H1 (cell line): ENCODE data around the gene ZNF219. TPM values are rescaled to one million over a fixed set of nuclear protein-coding genes. Genes with fewer than 3 reads are reported as not detected.
A peak's percentile ranks its signal among the peaks of the same experiment; 100 is the strongest.

Source experiments
- CTCF ChIA-PET: fragments of 300-600 bp; sonication (Branson Sonifier 250); formaldehyde crosslinking; loops from one replicate; lab custom pipeline; 2021; ENCODE audit not compliant: partially characterized antibody; lab: Charles Lee
- POLR2A ChIA-PET: fragments of 300-600 bp; sonication (Branson Sonifier 250); formaldehyde crosslinking; loops from one replicate; lab custom pipeline; 2021; ENCODE audit warnings: inconsistent platforms; ENCODE audit not compliant: partially characterized antibody; lab: Charles Lee
- DNase-seq, 2 experiments: peaks; one replicate each; pipeline versions ENCODE4 v3.0.0 to v3.0.0-alpha.2; 2010 to 2022; ENCODE audit warnings: low spot score in 2 of 2, low read depth in 1 of 2, mixed read lengths in 1 of 2
- FAIRE-seq: peaks from 2 replicates; lab custom pipeline; 2011; peaks lifted over from hg19 to GRCh38; lab: Jason Lieb, UNC
- H2AFZ ChIP-seq: 2 replicates; pipeline ENCODE4 v1.8.1; 2012; ENCODE audit warnings: low read length, inconsistent platforms
- H2AK5ac ChIP-seq: 2 replicates; pipeline ENCODE4 v1.6.1; 2013; ENCODE audit warnings: low read depth, low read length
- H2BK120ac ChIP-seq: replicated peaks from 2 replicates; pipeline ENCODE3; 2013; ENCODE audit warnings: low read depth, low read length, inconsistent platforms
- H2BK12ac ChIP-seq: 2 replicates; pipeline ENCODE4 v1.6.1; 2013; ENCODE audit warnings: low read depth, low read length
- H2BK15ac ChIP-seq: 2 replicates; pipeline ENCODE4 v1.6.1; 2013; ENCODE audit warnings: low read length
- H2BK20ac ChIP-seq: 2 replicates; pipeline ENCODE4 v1.6.1; 2013; ENCODE audit warnings: low read length
- H2BK5ac ChIP-seq: 2 replicates; pipeline ENCODE4 v1.6.1; 2013; ENCODE audit warnings: low read depth, low read length
- H3K14ac ChIP-seq: 2 replicates; pipeline ENCODE4 v1.6.1; 2013; ENCODE audit warnings: inconsistent platforms; ENCODE audit not compliant: insufficient read length
- H3K18ac ChIP-seq: 2 replicates; pipeline ENCODE4 v1.6.1; 2013; ENCODE audit warnings: low read length; ENCODE audit errors: extremely low read depth
- H3K23ac ChIP-seq: 2 replicates; pipeline ENCODE4 v1.6.1; 2013; ENCODE audit warnings: inconsistent platforms; ENCODE audit not compliant: insufficient read length
- H3K23me2 ChIP-seq: 2 replicates; pipeline ENCODE4 v1.6.1; 2013; ENCODE audit warnings: low read depth, low read length
- H3K27ac ChIP-seq: 2 replicates; pipeline ENCODE4 v1.6.1; 2011; ENCODE audit warnings: low read depth, low read length, inconsistent platforms
- H3K27me3 ChIP-seq, 4 experiments: replicated peaks in 1 of 4; 1 replicate in 1 of 4; 2 replicates in 3 of 4; pipeline versions ENCODE4 v1.6.1 to v1.8.1; 2011 to 2013; ENCODE audit warnings: low read length in 3 of 4, mild to moderate bottlenecking in 3 of 4, inconsistent platforms in 2 of 4, mixed read lengths in 2 of 4, moderate library complexity in 1 of 4; ENCODE audit not compliant: control insufficient read depth in 3 of 4, insufficient read depth in 3 of 4; ENCODE audit errors: extremely low read depth in 1 of 4
- H3K36me3 ChIP-seq, 4 experiments: 2 replicates each; pipeline versions ENCODE4 v1.6.1 to v1.8.1; 2011 to 2013; ENCODE audit warnings: mild to moderate bottlenecking in 4 of 4, low read length in 3 of 4, moderate library complexity in 2 of 4, control low read depth in 1 of 4, inconsistent platforms in 1 of 4; ENCODE audit not compliant: insufficient read depth in 4 of 4, control insufficient read depth in 2 of 4
- H3K4ac ChIP-seq: replicated peaks from 2 replicates; pipeline ENCODE3; 2013; ENCODE audit warnings: low read length, low read depth, mixed read lengths, inconsistent platforms; ENCODE audit not compliant: insufficient read length
- H3K4me1 ChIP-seq, 4 experiments: replicated peaks in 1 of 4; 1 replicate in 1 of 4; 2 replicates in 3 of 4; pipeline versions ENCODE4 v1.6.1 to v1.8.1; 2011 to 2013; ENCODE audit warnings: low read length in 3 of 4, inconsistent platforms in 2 of 4, mixed read lengths in 1 of 4; ENCODE audit not compliant: insufficient read depth in 4 of 4, control insufficient read depth in 3 of 4
- H3K4me2 ChIP-seq, 2 experiments: 2 replicates each; pipeline versions ENCODE4 v1.6.1 to v1.8.1; 2011 to 2013; ENCODE audit warnings: low read depth in 2 of 2, low read length in 2 of 2, control low read depth in 1 of 2, inconsistent platforms in 1 of 2, mild to moderate bottlenecking in 1 of 2; ENCODE audit not compliant: insufficient read depth in 1 of 2
- H3K4me3 ChIP-seq, 4 experiments: fragments of 200-600, 300-600 bp in 1 of 4; sonication (generic), shearing (Covaris generic), sonication (Bioruptor Twin) in 1 of 4; 2 replicates each; pipeline versions ENCODE4 v1.5.1 to v1.8.1; 2011 to 2016; ENCODE audit warnings: low read length in 4 of 4, low read depth in 3 of 4, control low read depth in 2 of 4, inconsistent platforms in 2 of 4, mild to moderate bottlenecking in 2 of 4, mixed read lengths in 1 of 4, moderate library complexity in 1 of 4; ENCODE audit not compliant: insufficient read depth in 2 of 4; ENCODE audit errors: extremely low read depth in 1 of 4
- H3K56ac ChIP-seq: replicated peaks from 2 replicates; pipeline ENCODE3; 2013; ENCODE audit warnings: low read depth, mild to moderate bottlenecking, mixed read lengths, low read length, inconsistent platforms; ENCODE audit not compliant: insufficient read length
- H3K79me1 ChIP-seq: 2 replicates; pipeline ENCODE4 v1.6.1; 2013; ENCODE audit warnings: low read depth, low read length, control low read depth
- H3K79me2 ChIP-seq, 2 experiments: 2 replicates each; pipeline versions ENCODE4 v1.6.1 to v1.8.1; 2012 to 2013; ENCODE audit warnings: low read length in 2 of 2, mild to moderate bottlenecking in 2 of 2, inconsistent platforms in 1 of 2; ENCODE audit not compliant: insufficient read depth in 2 of 2, control insufficient read depth in 1 of 2
- H3K9ac ChIP-seq, 4 experiments: replicated peaks in 1 of 4; 1 replicate in 1 of 4; 2 replicates in 3 of 4; pipeline versions ENCODE4 v1.6.1 to v1.8.1; 2011 to 2013; ENCODE audit warnings: low read depth in 3 of 4, low read length in 3 of 4, control low read depth in 2 of 4, mild to moderate bottlenecking in 2 of 4, moderate library complexity in 2 of 4, inconsistent platforms in 1 of 4; ENCODE audit errors: extremely low read depth in 1 of 4
- H3K9me3 ChIP-seq, 2 experiments: 2 replicates each; pipeline versions ENCODE4 v1.6.1 to v1.8.1; 2012 to 2013; ENCODE audit warnings: mild to moderate bottlenecking in 2 of 2, moderate library complexity in 2 of 2, control low read depth in 1 of 2, inconsistent platforms in 1 of 2, low read depth in 1 of 2, low read length in 1 of 2, mixed read lengths in 1 of 2; ENCODE audit not compliant: insufficient read depth in 2 of 2
- H4K20me1 ChIP-seq, 2 experiments: replicated peaks in 1 of 2; 2 replicates each; pipeline versions ENCODE3 to v1.8.1; 2011 to 2013; ENCODE audit warnings: inconsistent platforms in 2 of 2, low read length in 2 of 2, mild to moderate bottlenecking in 1 of 2; ENCODE audit not compliant: insufficient read depth in 2 of 2, control insufficient read depth in 1 of 2
- H4K5ac ChIP-seq: 2 replicates; pipeline ENCODE4 v1.6.1; 2013; ENCODE audit warnings: low read length, low read depth, mixed read lengths, inconsistent platforms; ENCODE audit not compliant: insufficient read length
- H4K8ac ChIP-seq: 2 replicates; pipeline ENCODE4 v1.8.0; 2013; ENCODE audit warnings: mild to moderate bottlenecking, moderate library complexity, low read length, inconsistent platforms; ENCODE audit not compliant: insufficient read depth; ENCODE audit errors: extremely low read depth
- H4K91ac ChIP-seq: replicated peaks from 2 replicates; pipeline ENCODE3; 2013; ENCODE audit warnings: low read length, mixed read lengths, inconsistent platforms; ENCODE audit not compliant: insufficient read length
- ASH2L ChIP-seq: fragments of 200-600, 300-600 bp; sonication (generic); IDR thresholded peaks from one replicate; pipeline ENCODE4 v1.7.1; 2017; ENCODE audit warnings: low read length
- BRCA1 ChIP-seq: IDR thresholded peaks from 2 replicates; pipeline ENCODE4 v1.6.1; 2012; ENCODE audit warnings: low read depth, low read length, improper control_type of control experiment
- NRF1 ChIP-seq: IDR thresholded peaks from 2 replicates; pipeline ENCODE4 v1.6.1; 2011; ENCODE audit warnings: mild to moderate bottlenecking, low read depth, low read length, improper control_type of control experiment
- POLR2AphosphoS5 ChIP-seq: IDR thresholded peaks from 2 replicates; pipeline ENCODE4 v1.6.1; 2011; ENCODE audit warnings: low read depth, low read length
- POU5F1 ChIP-seq: IDR thresholded peaks from 2 replicates; pipeline ENCODE4 v1.6.1; 2011; ENCODE audit warnings: low read depth, mild to moderate bottlenecking, low read length, moderate library complexity
- SIRT6 ChIP-seq: IDR thresholded peaks from one replicate; pipeline ENCODE4 v1.7.1; 2012; ENCODE audit warnings: low read length, inconsistent platforms
- SP4 ChIP-seq: IDR thresholded peaks from 2 replicates; pipeline ENCODE4 v1.6.1; 2012; ENCODE audit warnings: low read length, inconsistent platforms
- WGBS, 2 experiments: shearing (Covaris generic) in 1 of 2; methylation state at CpG; one replicate each; pipeline versions ENCODE4 v1.1.6 to v1.1.7; 2013 to 2015; ENCODE audit warnings: low lambda C conversion rate in 2 of 2, mixed read lengths in 2 of 2, inconsistent platforms in 1 of 2, low coverage in 1 of 2, missing lambda C conversion rate in 1 of 2; ENCODE audit not compliant: insufficient replicate concordance in 2 of 2, insufficient coverage in 1 of 2, insufficient read length in 1 of 2; ENCODE audit errors: extremely low coverage in 1 of 2, missing lambda C conversion rate in 1 of 2; 5-methylcytosine and 5-hydroxymethylcytosine counted together
- polyA plus RNA-seq, 7 experiments: library from polyadenylated mRNA; depleted of rRNA in 3 of 7; stranded (reverse) in 5 of 7; unstranded in 2 of 7; fragments of >200 nt in 5 of 7; fragments of 200-250 nt in 2 of 7; gene quantifications; 1 replicate in 5 of 7; 2 replicates in 1 of 7; 4 replicates in 1 of 7; pipeline versions ENCODE4 v1.2.1 to v1.2.3, GENCODE V29; 2011 to 2013; ENCODE audit warnings: missing spikeins in 2 of 7, mixed read lengths in 2 of 7
- total RNA-seq: library from RNA; stranded (reverse); fragmentation: NEBNext Ultra II Directional; extraction: Animal tissue kit (Norgen Biotek cat#: 25700); gene quantifications from 2 replicates; pipeline ENCODE4 v1.2.1, GENCODE V29; 2021
- TF ChIP-seq, protein P1 (sequence below): IDR thresholded peaks from 2 replicates; pipeline ENCODE4 v1.6.1; 2012; ENCODE audit warnings: inconsistent platforms

ZNF219 gene
- total and polyA plus RNA-seq, 2 of the 8 experiments (the other 6 are each of a cell fraction or from before 2014, with no cell fraction given) = 113 to 160 TPM

GRCh38 chr14:21096978-21097635 is 1.3 kb downstream of the ZNF219 start:
- no peak overlapping the region for H2AFZ ChIP-seq
- peaks cover 16 to 40% (median 25%) of the 10 kb centered on the region in 4 experiments for H3K4me1 ChIP-seq
- DNase-seq (no peak), FAIRE-seq (no peak)
- H3K14ac ChIP-seq = no peak overlapping the region
- H4K91ac ChIP-seq = peak overlapping the region; percentile 81
- peak overlapping the region; percentile 41 for H2BK12ac ChIP-seq
- H3K4me2 ChIP-seq = peak overlapping the region; percentile 90 to 91
- H3K23me2 ChIP-seq = peaks cover 12% of the 10 kb centered on the region
- H3K18ac ChIP-seq = peak overlapping the region; percentile 94
- H4K8ac ChIP-seq = no peak overlapping the region
- no peak overlapping the region for H3K4ac ChIP-seq
- WGBS, 2 experiments = 28% methylated on average over 10 of the region's 10 CpGs; no CpG with 5 or more reads in 1 of the 2 experiments
- no peaks in the 10 kb centered on the region for H3K27me3 ChIP-seq
- H3K79me2 ChIP-seq = peaks cover 4 to 62% of the 10 kb centered on the region in 2 experiments
- 0 out of 2 replicates have a peak overlapping the region, but pooled peaks have one; percentile 13 for H2BK20ac ChIP-seq
- ChIA-PET POLR2A (interaction anchor here (0.6 to 7.8 kb wide), 9 partner anchors 6 to 754 kb away, joined by 3 to 148 read pairs (median 5); partner anchors contain the start of genes ARHGEF40, PARP2, PNP and TMEM253), CTCF (interaction anchor here (1.0 to 7.8 kb wide), 7 partner anchors 9 to 116 kb away, joined by 3 to 239 read pairs (median 14); partner anchors contain the start of genes ARHGEF40 and TMEM253)
- peaks cover 2 to 3% of the 10 kb centered on the region in 2 experiments for H4K20me1 ChIP-seq
- peak overlapping the region; percentile 61 to 85 (median 74) for H3K4me3 ChIP-seq
- peak overlapping the region; percentile 72; the same call in 1 of the 2 replicates for H2BK5ac ChIP-seq
- no peak overlapping the region for H2BK120ac ChIP-seq
- H3K23ac ChIP-seq = no peak overlapping the region
- H2BK15ac ChIP-seq = peak overlapping the region; percentile 5; the same call in 1 of the 2 replicates
- no peaks in the 10 kb centered on the region for H3K9me3 ChIP-seq
- H3K56ac ChIP-seq = peak overlapping the region; percentile 50
- H2AK5ac ChIP-seq = 0 out of 2 replicates have a peak overlapping the region, but pooled peaks have one; percentile 3
- H3K79me1 ChIP-seq = peaks cover 4% of the 10 kb centered on the region
- H4K5ac ChIP-seq = peak overlapping the region; percentile 69
- H3K36me3 ChIP-seq = peaks cover 4 to 9% (median 7%) of the 10 kb centered on the region in 4 experiments; a peak in 6 of 8 replicates
- peak overlapping the region in 3 of 4 experiments; percentile 56 to 76 (median 64); a peak in 5 of 7 replicates for H3K9ac ChIP-seq
- peak overlapping the region; percentile 74 for H3K27ac ChIP-seq
- TF ChIP-seq POU5F1 (no peak), SP4 (no peak), POLR2AphosphoS5 (0 out of 2 replicates have a peak, but pooled peaks have one; percentile 11), NRF1 (no peak), ASH2L (peak; percentile 32), SIRT6 (no peak), BRCA1 (no peak)
- TF ChIP-seq, protein P1, sequence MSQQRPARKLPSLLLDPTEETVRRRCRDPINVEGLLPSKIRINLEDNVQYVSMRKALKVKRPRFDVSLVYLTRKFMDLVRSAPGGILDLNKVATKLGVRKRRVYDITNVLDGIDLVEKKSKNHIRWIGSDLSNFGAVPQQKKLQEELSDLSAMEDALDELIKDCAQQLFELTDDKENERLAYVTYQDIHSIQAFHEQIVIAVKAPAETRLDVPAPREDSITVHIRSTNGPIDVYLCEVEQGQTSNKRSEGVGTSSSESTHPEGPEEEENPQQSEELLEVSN = no peak
